GM19240 (cell line): ENCODE results near the gene MON1B.

ENCODE experiments used
- DNase-seq: peaks from one replicate; pipeline ENCODE4 v3.0.0; 2011; ENCODE audit warnings: low spot score; ENCODE audit not compliant: insufficient read length

MON1B gene

DNA sequence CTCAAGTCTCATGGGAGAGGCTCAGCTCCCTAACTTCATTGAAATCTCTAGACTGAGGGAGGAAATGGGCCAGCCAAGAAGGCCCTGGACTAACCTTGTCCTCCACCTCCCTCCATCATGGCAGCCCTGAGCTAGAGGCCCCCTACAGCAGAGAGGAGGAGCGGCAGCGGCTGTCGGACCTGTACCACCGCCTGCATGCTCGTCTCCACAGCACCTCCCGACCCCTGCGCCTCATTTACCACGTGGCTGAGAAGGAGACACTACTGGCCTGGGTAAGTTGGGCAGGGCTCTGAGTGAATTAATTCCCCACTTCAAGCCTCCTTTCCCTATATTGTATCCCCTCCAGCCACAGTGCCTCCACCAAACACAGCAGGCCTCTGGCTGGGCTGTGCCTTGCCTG, 4.4 kb downstream of the MON1B start:
- no peak for DNase-seq

DNA sequence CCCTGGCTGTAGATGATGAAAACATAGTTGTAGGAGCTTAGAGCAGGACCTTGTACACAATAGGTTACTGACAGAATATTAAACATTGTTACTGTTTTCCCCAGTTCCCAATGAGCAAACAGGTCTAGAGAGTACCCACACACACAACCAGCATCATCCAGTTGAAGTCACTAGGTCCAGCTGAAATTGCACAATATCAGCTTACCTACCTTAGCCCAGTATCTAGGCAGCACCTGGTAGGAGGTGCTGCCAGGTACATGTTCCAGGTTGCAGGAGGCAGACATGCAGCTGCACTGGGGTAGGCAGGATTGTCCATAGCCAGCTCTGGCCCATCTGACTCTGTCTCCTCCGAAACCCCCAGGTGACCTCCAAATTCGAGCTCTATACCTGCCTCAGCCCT, 6.8 kb downstream of the MON1B start:
- DNase-seq = no peak

DNA sequence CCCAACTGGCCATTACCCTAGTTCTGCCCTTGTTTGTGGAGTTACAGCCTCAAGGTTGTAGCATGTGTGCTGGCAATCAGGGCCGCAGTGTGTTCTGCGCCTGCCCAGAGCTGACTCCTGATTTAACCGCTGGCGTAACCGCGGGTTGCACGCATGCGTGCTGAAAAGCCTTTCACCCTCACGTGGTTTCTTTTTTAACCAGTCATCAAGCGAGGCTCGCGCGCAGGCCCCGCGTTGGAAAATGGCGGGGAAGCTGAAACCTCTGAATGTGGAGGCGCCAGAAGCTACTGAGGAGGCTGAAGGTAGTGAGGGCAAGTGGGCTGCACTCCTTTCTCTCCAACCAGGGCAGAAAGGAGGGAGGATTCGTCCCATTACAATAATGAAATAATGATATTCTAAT, 8.2 kb downstream of the MON1B start, which contains the start of gene SYCE1L:
Gene SYCE1L, plus strand, starts transcription at position 198 of the 400 bp plus-strand sequence. Its CDS starts 44 bp downstream, at position 242.
- DNase-seq = no peak

DNA sequence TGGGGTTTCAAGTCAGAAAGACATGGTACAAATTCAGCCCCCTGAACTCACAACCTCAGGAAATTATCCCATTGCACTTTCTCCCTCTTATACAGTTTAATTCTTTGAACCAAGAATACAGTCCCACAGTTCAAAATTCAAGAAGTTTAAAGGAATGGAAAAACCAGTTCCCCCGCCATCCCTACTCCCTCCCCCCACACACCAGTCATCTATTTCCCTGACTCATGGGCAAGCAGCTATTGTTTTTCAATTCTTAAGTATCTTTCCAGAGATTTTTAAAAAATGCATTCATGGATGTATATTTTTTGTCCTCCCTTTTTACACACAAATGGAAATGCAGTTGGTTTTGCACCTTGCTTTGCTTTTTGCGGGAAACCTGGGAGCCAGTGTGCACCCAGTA, 15.5 kb downstream of the MON1B start:
- DNase-seq = no peak

DNA sequence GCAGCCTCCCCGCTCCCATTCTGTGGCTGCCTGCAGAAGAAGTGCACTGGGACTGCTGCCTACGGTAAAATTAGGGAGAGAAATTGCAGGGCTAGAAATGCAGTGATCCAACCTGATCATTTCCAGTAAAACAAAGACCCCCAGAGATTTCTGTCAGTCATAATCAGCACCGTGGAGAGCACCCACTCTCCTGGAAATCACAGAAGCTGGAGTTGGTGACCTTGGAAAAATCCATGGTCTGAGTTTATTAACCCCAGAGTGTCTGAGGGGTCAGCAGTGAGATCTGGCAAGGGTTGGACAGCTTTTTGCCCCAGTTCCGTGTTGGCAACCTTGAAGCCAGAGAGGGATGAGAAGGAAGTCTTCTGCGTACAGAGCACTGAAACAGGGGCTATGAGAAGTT, 16.0 kb downstream of the MON1B start:
- DNase-seq = no peak

DNA sequence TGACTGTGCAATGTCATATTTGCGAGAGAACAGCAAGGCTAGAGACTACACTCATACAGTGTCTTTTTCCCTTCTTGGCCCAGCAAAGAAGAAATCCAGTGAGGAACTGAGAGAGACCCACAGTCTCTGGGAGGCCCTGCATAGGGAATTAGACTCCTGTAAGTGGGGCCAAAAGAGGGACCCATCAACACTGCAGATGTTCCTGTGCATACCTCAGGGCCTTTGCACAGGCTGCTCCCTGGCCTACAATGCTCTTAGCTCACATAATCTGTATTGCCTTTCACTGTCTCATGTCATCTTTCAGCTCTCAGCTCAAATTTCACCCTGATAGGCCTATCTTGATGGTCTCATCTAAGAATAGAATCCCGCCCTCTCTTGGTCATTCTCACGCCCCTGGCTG, 17.4 kb downstream of the MON1B start:
- DNase-seq = no peak

DNA sequence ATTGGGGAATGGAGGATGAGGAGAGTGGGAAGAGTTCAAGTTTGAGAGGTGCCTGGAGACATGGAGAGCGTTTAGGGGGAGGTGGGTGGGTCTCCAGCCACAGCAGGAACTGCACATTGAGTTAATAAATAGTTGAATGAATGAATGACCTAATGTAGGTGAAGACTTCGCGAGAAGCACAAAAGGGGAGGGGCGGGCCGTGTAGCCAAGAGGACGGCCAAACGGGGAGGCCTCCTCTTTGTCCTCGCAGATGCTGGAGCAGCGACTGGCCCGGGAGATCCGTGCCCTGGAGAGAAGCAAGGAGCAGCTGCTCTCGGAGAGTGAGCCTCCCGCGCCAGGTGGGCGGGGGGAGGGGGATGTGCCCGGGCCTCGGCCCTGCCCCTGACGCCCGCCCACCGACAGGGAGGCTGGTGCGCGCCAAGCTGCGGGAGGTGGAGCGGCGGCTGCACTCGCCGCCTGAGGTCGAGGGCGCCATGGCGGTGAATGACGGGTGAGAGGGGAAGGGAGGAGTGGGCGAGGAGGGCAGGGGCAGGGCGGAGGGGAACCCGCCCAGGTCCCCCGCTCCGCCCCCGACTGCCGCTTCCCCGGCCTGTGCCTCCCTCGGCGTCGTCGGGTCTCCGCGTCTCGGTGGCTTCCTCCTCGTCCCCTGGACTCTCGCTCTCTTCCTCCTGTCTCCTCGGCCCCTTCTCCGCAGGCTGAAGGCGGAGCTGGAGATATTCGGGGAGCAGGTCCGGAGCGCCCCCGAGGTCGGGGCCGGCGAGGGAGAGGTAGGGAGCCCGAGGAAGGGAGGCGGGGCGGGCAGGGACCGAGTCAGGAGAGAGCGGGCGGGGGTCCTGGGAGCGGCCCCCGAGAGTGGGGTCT, 21.1 kb downstream of the MON1B start:
- DNase-seq = peak; percentile 32

GRCh38 chr16:77212741-77213541, 22.0 kb downstream of the MON1B start:
- DNase-seq = peak; percentile 14

DNA sequence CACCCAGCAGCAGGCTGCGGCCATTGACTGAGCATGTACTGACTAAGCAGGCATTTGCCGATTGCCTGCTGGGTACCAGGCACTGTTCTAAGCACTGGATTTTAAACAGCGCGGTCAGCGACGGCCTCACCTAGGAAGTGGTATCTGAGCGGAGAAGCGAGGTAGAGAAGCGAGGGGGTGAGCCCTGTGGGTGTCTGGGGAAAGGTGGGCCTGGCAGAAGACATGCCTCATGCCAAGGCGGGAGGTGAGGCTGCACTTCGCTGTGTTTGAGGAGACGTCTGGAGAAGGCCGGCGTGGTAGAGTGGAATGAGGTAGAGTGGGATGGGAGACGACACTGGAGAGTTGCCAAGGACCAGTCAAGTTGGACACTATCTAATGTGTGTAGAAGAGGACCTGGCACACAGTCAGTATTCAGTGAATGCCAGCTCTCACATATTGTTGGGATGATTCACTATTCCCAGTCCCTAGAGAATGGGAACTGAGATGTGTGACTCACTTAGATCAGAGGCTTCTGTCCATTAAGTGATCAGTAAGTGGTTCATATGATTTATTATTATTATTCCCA, 22.6 kb downstream of the MON1B start:
- DNase-seq = no peak

DNA sequence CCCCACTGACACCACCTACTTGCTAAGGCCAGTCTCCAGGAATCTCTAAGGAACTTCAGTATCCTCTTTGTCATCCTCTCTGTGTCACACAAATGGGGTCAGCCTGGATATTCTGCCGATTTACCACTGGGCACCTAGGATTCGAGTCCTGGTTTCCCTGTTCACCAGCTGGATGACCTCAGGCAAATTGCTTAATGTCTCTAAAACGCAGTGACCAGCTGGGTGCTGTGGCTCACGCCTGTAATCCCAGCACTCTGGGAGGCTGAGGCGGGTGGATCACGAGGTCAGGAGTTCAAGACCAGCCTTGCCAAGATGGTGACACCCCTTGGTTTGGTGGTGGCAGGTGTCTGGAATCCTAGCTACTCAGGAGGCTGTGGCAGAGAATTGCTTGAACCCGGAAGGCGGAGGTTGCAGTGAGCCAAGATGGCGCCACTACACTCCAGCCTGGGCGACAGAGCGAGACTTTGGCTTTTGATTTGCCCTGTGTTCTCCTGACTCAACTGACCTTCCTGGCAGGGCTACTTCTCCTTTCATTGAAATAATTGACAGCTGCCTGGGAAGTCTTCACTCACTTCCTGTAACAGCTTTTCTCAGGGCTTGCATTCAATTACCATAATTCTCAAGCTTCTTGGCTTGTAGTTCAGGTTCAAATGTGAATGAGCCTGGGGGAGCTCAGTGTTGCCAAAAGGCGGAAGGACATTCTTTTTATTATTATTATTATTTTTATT, 23.6 kb downstream of the MON1B start:
- DNase-seq = no peak

DNA sequence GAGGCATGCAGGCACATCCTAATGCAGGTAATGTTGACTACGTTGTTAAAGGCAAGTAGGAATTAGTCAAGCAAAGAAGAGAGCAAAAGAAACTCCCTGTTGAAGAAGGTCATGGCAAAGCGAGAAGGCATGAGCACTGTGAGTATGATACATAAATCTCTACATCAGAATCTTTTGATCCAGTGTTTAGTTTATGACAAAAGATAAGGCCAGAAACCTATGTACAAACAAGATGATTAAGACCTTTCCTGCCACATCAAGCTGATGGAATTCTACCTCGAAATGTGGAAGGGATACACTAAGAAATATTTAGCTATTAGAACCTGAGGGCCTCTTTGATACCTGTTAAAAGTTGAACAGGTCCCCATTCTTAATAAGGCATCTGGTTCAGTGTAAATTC, 28.4 kb downstream of the MON1B start:
- no peak for DNase-seq

GRCh38 chr16:77220427-77220826, 29.4 kb downstream of the MON1B start:
- no peak for DNase-seq

- DNase-seq = no peak
Measured at GRCh38 chr16:77221482-77221881, 30.5 kb downstream of the MON1B start.

DNA sequence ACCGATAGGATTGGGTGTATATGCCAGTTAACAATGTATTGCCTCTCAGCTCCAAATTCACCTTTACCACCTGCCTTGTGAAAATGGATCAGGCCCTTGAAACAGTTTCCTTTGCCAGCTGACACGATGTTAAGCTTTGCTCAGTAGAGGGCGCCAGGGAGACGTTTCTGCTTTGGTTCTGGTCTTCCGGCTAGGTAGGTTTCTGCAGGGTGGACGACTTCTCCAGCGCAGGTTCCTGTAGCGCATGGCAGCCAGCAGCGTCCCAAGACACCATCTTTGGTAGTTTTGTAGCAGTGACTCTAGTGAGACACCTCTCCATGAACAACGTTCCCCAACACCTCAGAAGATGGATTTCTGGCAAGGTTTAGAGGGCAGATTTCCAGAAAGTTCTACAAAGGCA, 32.2 kb downstream of the MON1B start:
- no peak for DNase-seq

- DNase-seq = no peak
Measured at GRCh38 chr16:77225182-77225581, 34.2 kb downstream of the MON1B start.

DNA sequence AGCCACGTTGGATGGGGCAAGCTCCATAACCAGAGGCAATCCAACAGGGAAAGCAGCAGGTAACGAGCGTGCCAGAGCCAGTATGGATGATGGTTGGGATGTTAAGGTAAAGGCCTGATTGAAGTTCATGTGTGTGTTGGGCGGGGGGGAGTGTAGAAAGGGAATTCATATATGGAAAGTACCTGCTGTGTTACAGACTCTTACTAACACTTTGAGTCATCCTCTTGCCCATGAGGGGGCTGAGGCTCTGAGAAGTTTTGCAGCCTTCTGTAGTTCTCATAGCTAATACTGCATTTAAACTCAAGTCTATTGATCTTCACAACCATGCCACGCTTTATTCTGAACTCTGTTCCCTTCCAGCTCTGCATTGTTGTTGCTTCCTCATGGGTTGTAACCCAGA, 36.8 kb downstream of the MON1B start:
- DNase-seq = no peak

DNA sequence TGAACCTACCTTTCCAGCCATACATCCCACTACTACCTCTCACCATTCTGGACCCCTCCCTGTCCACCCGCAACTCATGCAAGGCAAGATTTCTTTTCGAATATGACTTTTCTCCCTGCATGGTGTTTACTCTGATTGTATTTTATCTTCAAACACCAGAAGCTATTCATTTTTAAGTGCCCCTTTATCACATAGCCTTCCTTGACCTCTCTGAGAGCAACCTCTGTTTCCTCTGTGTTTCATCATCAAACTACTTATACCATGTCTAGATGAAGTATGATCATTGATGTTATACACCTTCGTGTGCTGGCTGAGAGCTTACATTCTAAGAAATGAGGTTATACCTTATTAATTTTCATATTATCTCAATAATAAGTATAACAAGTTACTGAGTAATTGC, 40.1 kb downstream of the MON1B start:
- no peak for DNase-seq

- no peak for DNase-seq
Measured at GRCh38 chr16:77233799-77234519, 43.0 kb downstream of the MON1B start.

DNA sequence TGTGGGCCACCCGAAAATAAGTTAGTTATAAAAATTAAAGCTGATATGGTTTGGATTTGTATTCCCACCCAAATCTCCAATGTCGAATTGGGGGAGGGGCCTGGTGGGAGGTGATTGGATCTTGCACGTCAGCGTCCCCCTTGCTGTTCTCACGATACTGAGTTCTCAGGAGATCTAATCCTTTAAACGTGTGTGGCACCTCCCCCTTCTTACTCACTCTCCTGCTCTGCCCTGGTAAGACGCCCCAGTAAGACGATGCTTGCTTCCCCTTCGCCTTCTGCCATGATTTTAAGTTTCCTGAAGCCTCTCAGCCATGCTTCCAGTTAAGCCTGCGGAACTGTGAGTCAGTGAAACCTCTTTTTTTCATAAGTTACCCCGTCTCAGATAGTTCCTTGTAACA, 43.6 kb downstream of the MON1B start:
- no peak for DNase-seq

DNA sequence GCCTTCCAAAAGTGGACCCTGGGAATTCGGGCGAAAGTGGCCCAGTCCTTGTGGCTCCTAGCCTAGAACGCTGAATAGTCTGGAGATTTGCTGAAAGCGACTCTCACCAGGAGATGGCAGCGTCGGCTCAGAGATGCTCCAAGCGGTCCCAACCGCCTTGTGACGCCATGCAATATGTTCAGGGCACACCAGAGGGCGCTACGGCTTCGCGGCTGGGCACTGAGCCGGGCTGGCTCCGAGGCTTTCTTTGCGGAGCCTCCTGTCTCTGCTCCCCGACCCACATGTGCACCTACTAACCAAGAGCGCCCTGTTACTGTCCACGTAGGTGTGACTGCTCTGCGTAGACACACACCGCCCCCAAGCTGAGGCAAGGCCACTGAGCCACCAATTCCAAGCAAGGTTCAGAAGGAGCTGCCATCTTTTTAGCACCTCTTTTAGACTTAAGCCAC, 45.1 kb downstream of the MON1B start:
- DNase-seq = peak; percentile 70

DNA sequence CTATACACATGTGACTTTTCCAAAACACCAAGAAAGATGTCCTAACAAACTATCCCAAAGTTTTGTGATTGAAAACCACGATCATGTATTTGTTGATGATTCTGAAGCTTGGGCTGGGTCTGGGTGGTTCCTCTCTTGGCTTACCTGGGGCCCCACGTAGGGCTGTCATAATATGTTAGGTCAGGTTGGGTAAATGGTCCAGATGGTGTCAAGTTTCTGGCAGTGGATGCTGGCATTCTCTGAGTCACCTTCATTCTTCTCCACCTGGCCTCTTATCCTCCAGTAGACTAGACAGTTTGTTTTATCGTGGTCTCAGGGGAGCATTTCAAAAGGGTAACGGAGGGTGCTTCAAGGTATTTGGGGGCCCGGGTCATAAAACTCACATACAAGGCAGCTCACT, 47.6 kb downstream of the MON1B start:
- no peak for DNase-seq
